ENCODE results near the gene NXPE1. TPM values are rescaled to one million over a fixed set of nuclear protein-coding genes. Genes with fewer than 3 reads are reported as not detected.

NXPE1 gene
- total RNA-seq, 3 donors from 2014 or later (not counting 1 experiment from before 2014, with no cell fraction given), result not detected

DNA sequence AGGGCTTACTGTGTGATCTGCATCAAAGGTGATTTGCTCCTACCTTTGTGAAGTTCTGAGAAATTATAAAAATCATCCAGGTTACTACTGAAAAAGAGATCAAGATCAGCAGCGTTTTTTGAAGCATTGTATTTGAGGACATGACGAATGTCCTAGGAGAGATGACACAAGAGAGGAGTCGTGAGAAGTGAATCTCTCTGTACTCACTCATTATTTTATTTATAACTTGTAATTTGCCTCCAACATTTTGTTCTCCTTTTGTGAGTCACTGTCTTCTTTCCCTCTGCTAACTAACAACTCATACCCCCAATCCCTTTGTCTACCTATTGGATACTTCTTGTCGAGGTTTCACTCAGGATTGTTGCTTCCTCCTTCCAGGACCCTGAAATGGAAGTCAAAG, 8.6 kb downstream of the NXPE1 start:
- no peak overlapping the region for H3K27ac Mint-ChIP-seq
- H3K4me3 Mint-ChIP-seq, result no peak overlapping the region
- no peaks in the 10 kb centered on the region for H3K36me3 Mint-ChIP-seq
- H3K27me3 ChIP-seq (ENCODE audit: control insufficient read depth, insufficient read depth, low read length), result no peaks in the 10 kb centered on the region
- H3K9me3 ChIP-seq (ENCODE audit: control insufficient read depth, insufficient read depth, low read length), result no peaks in the 10 kb centered on the region
- H3K4me3 ChIP-seq (ENCODE audit: low read length), result no peak overlapping the region
- TF ChIP-seq, protein P1, sequence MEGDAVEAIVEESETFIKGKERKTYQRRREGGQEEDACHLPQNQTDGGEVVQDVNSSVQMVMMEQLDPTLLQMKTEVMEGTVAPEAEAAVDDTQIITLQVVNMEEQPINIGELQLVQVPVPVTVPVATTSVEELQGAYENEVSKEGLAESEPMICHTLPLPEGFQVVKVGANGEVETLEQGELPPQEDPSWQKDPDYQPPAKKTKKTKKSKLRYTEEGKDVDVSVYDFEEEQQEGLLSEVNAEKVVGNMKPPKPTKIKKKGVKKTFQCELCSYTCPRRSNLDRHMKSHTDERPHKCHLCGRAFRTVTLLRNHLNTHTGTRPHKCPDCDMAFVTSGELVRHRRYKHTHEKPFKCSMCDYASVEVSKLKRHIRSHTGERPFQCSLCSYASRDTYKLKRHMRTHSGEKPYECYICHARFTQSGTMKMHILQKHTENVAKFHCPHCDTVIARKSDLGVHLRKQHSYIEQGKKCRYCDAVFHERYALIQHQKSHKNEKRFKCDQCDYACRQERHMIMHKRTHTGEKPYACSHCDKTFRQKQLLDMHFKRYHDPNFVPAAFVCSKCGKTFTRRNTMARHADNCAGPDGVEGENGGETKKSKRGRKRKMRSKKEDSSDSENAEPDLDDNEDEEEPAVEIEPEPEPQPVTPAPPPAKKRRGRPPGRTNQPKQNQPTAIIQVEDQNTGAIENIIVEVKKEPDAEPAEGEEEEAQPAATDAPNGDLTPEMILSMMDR (IDR thresholded peaks at IDR 0.05), result no peak
- DNase-seq (no peak), ATAC-seq (no peak)
- H3K27ac ChIP-seq (ENCODE audit: low read length), result no peak overlapping the region
- H3K4me1 ChIP-seq (ENCODE audit: control insufficient read depth, insufficient read depth, low read length), result no peaks in the 10 kb centered on the region
- H3K36me3 ChIP-seq (ENCODE audit: control insufficient read depth, insufficient read depth, low read length), result no peaks in the 10 kb centered on the region
- intact Hi-C loops (cut with micrococcal nuclease), result no loop called here
- no peaks in the 10 kb centered on the region for H3K9me3 Mint-ChIP-seq
- H3K27me3 Mint-ChIP-seq (ENCODE audit: low read depth in 2 of 2), result peaks cover 3 to 10% of the 10 kb centered on the region in 2 donors
- no peaks in the 10 kb centered on the region for H3K4me1 Mint-ChIP-seq
- 92% methylated on average over 4 of the region's 4 CpGs for WGBS (ENCODE audit: insufficient coverage)

DNA sequence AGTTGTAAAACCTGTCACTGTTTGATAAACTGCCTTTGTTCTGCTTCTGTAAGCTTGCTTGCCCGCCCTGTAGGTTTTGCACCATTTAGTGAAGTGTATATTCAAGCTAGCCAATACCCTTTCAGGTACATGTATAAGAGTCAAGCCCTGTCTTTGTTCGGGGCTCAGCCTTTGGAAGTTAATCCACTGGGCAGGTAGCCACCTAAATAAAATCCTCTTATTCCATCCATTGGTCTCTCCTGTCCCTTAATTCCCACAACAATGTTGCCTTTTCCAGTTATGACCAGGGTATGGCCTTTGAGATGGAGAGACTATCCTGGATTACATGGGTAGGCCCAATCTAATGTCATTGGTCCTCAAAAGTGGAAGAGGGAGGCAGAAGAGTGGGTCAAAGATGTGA, 34.0 kb downstream of the NXPE1 start:
- ATAC-seq (no peak), DNase-seq (no peak)
- peaks cover 9% of the 10 kb centered on the region for H3K9me3 ChIP-seq (ENCODE audit: control insufficient read depth, insufficient read depth, low read length)
- intact Hi-C loops (cut with micrococcal nuclease), result no loop called here
- TF ChIP-seq, protein P1 (IDR thresholded peaks at IDR 0.05), result no peak
- no peaks in the 10 kb centered on the region for H3K27me3 ChIP-seq (ENCODE audit: control insufficient read depth, insufficient read depth, low read length)
- no peak overlapping the region for H3K27ac ChIP-seq (ENCODE audit: low read length)
- H3K27ac Mint-ChIP-seq, result no peak overlapping the region
- peaks cover 7% of the 10 kb centered on the region for H3K36me3 Mint-ChIP-seq
- H3K36me3 ChIP-seq (ENCODE audit: control insufficient read depth, insufficient read depth, low read length), result no peaks in the 10 kb centered on the region
- no peaks in the 10 kb centered on the region for H3K4me1 Mint-ChIP-seq
- H3K4me3 Mint-ChIP-seq, result no peak overlapping the region
- H3K4me3 ChIP-seq (ENCODE audit: low read length), result no peak overlapping the region
- 88% methylated on average over 2 of the region's 2 CpGs for WGBS (ENCODE audit: insufficient coverage)
- H3K27me3 Mint-ChIP-seq (ENCODE audit: low read depth in 2 of 2), result peaks cover 9 to 24% of the 10 kb centered on the region in 2 donors
- H3K4me1 ChIP-seq (ENCODE audit: control insufficient read depth, insufficient read depth, low read length), result no peaks in the 10 kb centered on the region
- H3K9me3 Mint-ChIP-seq, result peaks cover 4 to 10% of the 10 kb centered on the region in 2 donors

DNA sequence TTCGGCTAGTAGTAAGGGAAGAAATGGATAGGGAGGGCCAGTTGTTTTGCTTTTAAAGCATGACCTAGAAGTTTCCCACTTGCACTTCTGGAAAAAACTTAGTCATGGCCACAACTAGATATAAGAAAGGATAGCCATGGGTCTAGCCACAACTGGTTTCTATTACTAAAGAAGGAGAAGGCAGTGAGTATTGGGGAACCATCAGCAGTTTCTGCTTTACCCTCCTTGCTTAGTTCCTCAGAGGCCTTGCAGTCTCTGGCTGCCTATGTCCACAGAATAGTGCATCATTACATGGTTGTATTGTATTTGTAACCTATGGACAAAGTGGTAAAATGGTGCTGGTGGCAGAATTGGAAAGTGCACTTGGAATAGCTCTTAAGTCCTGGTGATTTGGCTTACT, 35.6 kb downstream of the NXPE1 start:
- H3K9me3 ChIP-seq (ENCODE audit: control insufficient read depth, insufficient read depth, low read length), result peaks cover 9% of the 10 kb centered on the region
- Mint-ChIP-seq H3K9me3 (peaks cover 4 to 10% of the 10 kb centered on the region in 2 donors), H3K27ac (no peak overlapping the region), H3K4me3 (no peak overlapping the region), H3K27me3 (ENCODE audit: low read depth in 2 of 2) (peaks cover 9 to 24% of the 10 kb centered on the region in 2 donors), H3K4me1 (no peaks in the 10 kb centered on the region), H3K36me3 (peaks cover 7% of the 10 kb centered on the region)
- 100% methylated on average over 1 of the region's 1 CpG for WGBS (ENCODE audit: insufficient coverage)
- no peak overlapping the region for H3K4me3 ChIP-seq (ENCODE audit: low read length)
- no peaks in the 10 kb centered on the region for H3K4me1 ChIP-seq (ENCODE audit: control insufficient read depth, insufficient read depth, low read length)
- no peak overlapping the region for H3K27ac ChIP-seq (ENCODE audit: low read length)
- TF ChIP-seq, protein P1 (IDR thresholded peaks at IDR 0.05), result no peak
- DNase-seq, result no peak
- H3K27me3 ChIP-seq (ENCODE audit: control insufficient read depth, insufficient read depth, low read length), result no peaks in the 10 kb centered on the region
- intact Hi-C loops (cut with micrococcal nuclease), result no loop called here
- ATAC-seq, result no peak
- H3K36me3 ChIP-seq (ENCODE audit: control insufficient read depth, insufficient read depth, low read length), result no peaks in the 10 kb centered on the region

DNA sequence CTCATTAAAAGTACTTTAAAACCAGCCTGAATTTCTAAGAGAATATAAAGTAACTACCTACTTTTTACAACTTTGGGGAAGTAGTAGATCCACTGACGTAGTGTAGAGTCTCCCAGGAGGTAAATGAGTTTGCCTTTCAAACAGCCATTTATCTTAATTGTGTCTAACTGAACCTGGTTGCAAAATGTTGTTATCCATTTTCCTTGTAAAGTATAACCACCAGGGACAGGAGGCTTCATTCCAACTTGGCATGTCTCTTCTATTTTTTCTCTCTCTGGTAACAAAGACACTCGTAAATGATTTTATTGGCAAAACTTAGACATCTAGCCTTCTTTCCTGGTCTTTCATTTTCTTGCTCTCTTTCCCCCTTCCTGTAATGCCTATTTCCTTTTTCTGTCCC, 36.9 kb downstream of the NXPE1 start:
- Mint-ChIP-seq H3K9me3 (peaks cover 4 to 8% of the 10 kb centered on the region in 2 donors), H3K4me1 (no peaks in the 10 kb centered on the region), H3K36me3 (no peaks in the 10 kb centered on the region), H3K27ac (no peak overlapping the region), H3K27me3 (ENCODE audit: low read depth in 2 of 2) (peaks cover 6 to 15% of the 10 kb centered on the region in 2 donors), H3K4me3 (no peak overlapping the region)
- Histone ChIP-seq H3K4me3 (ENCODE audit: low read length) (no peak overlapping the region), H3K27me3 (ENCODE audit: control insufficient read depth, insufficient read depth, low read length) (no peaks in the 10 kb centered on the region), H3K4me1 (ENCODE audit: control insufficient read depth, insufficient read depth, low read length) (no peaks in the 10 kb centered on the region), H3K36me3 (ENCODE audit: control insufficient read depth, insufficient read depth, low read length) (no peaks in the 10 kb centered on the region), H3K27ac (ENCODE audit: low read length) (no peak overlapping the region), H3K9me3 (ENCODE audit: control insufficient read depth, insufficient read depth, low read length) (peaks cover 9% of the 10 kb centered on the region)
- intact Hi-C loops (cut with micrococcal nuclease), result no loop called here
- TF ChIP-seq, protein P1 (IDR thresholded peaks at IDR 0.05), result no peak
- WGBS (ENCODE audit: insufficient coverage), result 72% methylated on average over 2 of the region's 2 CpGs
- DNase-seq (no peak), ATAC-seq (no peak)
